ENCODE results near the gene TLK2.
"Not testable (repeated sequence)": the region's sequence is repeated elsewhere in the genome, so short reads cannot be mapped to it uniquely, and the experiment has no call there.

TLK2 gene

GRCh38 chr17:62482553-62482952 lies 3.9 kb downstream of the TLK2 start:
- not testable (repeated sequence) for DNase-seq (ENCODE audit: low read depth in 2 of 2)

DNA sequence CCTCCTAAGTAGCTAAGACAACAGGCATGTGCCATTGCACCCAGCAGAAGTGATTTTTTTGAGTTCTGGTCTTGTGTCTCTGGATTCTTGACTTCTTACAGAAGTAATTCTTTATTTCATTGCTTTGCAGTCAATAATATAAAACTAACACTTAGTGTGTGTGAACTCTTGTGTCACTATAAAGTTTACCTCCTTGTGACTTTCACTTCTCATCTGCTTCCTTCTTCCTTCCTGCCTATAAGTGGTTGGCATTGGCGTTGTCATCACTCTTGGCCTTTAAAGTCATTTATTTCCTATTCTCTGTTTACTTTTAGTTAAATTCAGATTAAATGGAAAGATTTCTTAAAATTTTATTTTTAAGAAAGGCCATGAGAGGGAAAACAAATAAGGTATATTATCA lies 12.4 kb downstream of the TLK2 start:
- DNase-seq (ENCODE audit: low read depth in 2 of 2), result not testable (repeated sequence)

DNA sequence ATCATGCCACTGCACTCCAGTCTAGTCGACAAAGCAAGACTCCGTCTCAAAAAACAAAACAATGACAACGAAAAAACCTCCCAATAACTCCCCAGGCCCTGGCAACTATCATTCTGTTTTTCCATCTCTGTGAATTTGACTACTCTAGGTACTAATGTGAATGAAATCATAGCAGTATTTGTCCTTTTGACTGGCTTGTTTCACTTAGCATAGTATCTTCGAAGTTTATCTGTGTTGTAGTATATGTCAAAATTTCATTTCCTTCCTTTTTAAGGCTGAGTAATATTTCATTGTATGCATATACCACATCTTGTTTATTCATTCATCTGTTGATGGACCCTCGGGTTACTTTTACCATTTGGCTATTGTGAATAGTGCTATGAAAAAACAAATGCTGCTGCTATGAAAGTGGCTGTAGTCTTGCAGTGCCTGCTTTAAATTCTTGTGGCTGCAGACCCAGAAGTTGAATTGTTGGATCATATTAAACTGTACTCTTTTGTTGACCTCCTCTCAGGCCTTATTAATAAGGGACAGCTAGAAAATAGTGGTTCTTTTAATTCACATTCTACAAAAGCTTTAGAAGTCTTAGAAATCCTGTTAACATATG lies 14.5 kb downstream of the TLK2 start:
- DNase-seq (ENCODE audit: low read depth in 2 of 2), result not testable (repeated sequence)

GRCh38 chr17:62494073-62494472 lies 15.4 kb downstream of the TLK2 start:
- DNase-seq (ENCODE audit: low read depth in 2 of 2), result not testable (repeated sequence)

DNA sequence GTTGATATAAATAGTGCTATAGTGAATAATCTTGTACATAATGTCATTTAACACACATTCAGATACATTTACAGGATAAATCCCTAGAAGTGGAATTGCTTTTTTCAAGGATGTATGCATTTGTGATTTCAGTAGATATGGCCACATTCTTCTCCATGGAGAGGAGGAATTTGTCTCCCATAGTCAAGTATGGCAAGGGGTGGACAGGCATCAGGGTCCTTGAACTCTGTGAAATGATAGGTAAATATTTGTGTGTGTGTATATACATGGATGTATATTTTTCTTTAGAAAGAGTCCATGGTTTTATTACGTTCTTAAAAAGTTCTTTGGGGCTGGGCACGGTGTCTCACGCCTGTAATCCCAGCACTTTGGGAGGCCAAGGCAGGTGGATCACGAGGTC lies 17.7 kb downstream of the TLK2 start:
- not testable (repeated sequence) for DNase-seq (ENCODE audit: low read depth in 2 of 2)

- not testable (repeated sequence) for DNase-seq (ENCODE audit: low read depth in 2 of 2)
Observed at GRCh38 chr17:62498796-62499195, 20.2 kb downstream of the TLK2 start.

DNA sequence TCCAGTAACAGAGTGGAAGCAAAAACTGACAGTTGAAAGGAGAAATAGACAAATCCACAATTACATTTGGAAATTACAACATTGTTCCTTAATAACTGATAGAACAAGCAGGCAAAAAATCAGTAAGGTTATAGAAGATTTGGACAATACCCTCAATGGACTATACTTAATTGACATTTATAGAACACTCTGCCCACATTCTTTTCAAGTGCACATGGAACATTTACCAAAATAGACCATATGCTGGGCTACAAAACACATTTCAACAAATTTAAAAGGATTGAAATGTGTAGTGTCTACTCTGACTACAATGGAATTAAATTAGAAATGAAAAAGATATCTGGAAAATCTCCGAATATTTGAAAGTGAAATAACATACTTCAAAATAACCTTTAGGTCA lies 21.8 kb downstream of the TLK2 start:
- DNase-seq (ENCODE audit: low read depth in 2 of 2), result not testable (repeated sequence)

DNA sequence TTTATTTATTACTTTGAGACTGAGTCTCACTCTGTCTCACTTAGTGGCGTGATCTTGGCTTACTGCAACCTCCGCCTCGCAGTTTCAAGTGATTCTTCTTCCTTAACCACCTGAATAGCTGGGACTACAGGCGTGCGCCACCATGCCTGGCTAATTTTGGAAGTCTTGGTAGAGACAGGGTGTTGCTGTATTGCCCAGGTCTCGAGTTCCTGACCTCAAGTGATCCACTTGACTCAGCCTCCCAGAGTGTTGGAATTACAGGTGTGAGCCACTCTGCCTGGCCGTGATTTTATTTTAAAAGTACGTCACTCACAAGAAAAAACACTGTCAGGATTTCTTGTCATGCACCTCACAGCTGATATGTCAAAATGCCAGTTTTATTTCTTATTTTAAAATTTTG lies 26.2 kb downstream of the TLK2 start:
- DNase-seq (ENCODE audit: low read depth in 2 of 2), result not testable (repeated sequence)

- not testable (repeated sequence) for DNase-seq (ENCODE audit: low read depth in 2 of 2)
Observed at GRCh38 chr17:62507191-62507836, 28.7 kb downstream of the TLK2 start.

- not testable (repeated sequence) for DNase-seq (ENCODE audit: low read depth in 2 of 2)
Observed at GRCh38 chr17:62510247-62510819, 31.7 kb downstream of the TLK2 start.

GRCh38 chr17:62511014-62511413 lies 32.4 kb downstream of the TLK2 start:
- not testable (repeated sequence) for DNase-seq (ENCODE audit: low read depth in 2 of 2)

GRCh38 chr17:62516376-62516775 lies 37.8 kb downstream of the TLK2 start:
- not testable (repeated sequence) for DNase-seq (ENCODE audit: low read depth in 2 of 2)

GRCh38 chr17:62521295-62521694 lies 42.7 kb downstream of the TLK2 start:
- not testable (repeated sequence) for DNase-seq (ENCODE audit: low read depth in 2 of 2)

- DNase-seq (ENCODE audit: low read depth in 2 of 2), result not testable (repeated sequence)
Observed at GRCh38 chr17:62524077-62524476, 45.5 kb downstream of the TLK2 start.

DNA sequence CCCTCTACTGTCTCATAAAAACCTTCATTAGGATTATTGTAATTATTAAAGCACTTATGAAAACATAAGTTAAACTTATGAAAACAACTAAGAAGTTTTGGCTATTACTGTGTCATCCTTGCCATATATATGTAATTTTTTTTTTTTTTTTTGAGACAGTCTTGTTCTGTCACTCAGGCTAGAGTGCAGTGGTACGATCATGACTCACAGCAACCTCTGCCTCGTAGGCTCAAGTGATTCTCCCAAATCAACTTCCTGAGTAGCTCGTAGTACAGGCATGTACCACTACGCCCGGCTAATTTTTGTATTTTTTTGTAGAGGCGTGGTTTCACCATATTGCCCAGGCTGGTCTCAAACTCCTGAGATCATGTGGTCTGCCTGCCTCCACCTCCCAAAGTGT lies 46.7 kb downstream of the TLK2 start:
- not testable (repeated sequence) for DNase-seq (ENCODE audit: low read depth in 2 of 2)

DNA sequence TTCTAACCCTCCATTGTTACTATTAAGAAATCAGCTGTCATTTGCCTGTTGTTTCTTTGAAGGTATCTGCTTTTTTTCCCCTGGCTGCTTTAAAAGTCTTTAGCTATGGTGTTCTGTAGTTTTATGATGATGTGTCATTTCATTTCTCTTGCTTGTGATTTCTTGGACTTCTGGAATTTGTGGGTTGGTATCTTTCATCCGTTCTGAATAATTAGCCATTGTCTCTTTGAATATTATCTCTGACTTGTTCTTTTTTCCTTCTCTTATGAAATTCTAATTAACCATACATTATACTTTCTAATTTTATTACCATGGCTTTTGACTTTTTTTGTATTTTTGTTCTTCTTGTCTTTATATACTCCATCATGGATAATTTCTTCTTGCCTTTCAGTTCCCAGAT lies 52.3 kb downstream of the TLK2 start:
- DNase-seq (ENCODE audit: low read depth in 2 of 2), result not testable (repeated sequence)

DNA sequence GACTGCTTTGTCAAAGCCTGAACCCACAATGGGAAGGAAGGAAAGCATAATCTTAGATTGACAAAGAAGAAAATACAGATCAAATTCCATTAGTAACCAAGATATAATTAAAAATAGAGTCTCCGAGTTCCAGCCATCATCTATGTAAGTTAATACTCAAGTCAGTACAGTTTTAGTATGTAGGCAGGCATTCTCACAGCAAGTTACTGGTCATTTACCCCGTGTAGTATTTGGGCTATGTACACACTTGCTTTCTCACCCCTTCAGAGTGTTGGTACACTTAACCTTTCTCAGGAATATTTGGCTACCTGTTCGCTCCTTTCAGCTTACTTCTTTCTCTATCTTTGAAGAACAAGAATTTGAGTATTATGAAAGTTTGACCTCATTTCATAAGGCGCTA lies 57.9 kb downstream of the TLK2 start:
- not testable (repeated sequence) for DNase-seq (ENCODE audit: low read depth in 2 of 2)

DNA sequence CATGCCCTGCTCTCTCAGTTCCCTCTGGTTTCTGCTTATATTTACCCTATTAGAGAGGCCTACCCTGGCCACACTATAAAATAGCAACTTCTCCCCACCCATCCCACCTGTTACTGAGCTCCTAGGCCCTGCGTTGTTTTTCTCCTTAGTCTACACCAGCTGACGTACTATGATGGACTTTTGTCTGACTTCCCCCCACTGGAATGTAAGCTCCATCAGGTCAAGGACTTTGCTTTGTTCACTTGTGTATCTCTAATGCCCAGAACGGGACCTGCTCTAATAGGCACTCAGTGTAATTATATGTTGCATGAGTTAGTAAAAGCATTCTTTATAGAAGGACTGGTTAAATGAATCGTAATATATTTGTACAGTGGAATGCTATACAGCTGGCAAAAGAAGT lies 62.4 kb downstream of the TLK2 start:
- not testable (repeated sequence) for DNase-seq (ENCODE audit: low read depth in 2 of 2)

DNA sequence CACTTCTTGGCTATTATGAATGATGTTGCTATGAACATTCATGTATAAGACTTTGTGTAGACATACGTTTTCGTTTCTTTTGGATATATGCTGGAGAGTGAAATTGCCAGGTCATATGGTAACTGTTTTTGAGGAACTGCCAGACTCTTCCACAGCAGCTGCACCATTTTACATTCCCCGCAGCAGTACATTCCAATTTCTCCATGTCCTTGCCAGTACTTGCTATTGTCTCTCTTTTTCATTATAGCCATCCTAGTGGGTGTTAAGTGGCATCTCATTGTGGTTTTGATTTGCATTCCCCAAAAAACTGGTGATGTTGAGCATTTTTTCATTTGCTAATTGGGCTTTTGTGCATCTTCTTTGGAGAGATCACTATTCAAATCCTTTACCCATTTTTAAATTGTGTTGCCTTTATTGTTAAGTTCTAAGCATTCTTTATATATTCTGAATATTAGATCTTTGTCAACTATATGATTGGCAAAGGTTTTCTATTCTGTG lies 64.7 kb downstream of the TLK2 start:
- DNase-seq (ENCODE audit: low read depth in 2 of 2), result not testable (repeated sequence)

- DNase-seq (ENCODE audit: low read depth in 2 of 2), result not testable (repeated sequence)
Observed at GRCh38 chr17:62546066-62546465, 67.4 kb downstream of the TLK2 start.

DNA sequence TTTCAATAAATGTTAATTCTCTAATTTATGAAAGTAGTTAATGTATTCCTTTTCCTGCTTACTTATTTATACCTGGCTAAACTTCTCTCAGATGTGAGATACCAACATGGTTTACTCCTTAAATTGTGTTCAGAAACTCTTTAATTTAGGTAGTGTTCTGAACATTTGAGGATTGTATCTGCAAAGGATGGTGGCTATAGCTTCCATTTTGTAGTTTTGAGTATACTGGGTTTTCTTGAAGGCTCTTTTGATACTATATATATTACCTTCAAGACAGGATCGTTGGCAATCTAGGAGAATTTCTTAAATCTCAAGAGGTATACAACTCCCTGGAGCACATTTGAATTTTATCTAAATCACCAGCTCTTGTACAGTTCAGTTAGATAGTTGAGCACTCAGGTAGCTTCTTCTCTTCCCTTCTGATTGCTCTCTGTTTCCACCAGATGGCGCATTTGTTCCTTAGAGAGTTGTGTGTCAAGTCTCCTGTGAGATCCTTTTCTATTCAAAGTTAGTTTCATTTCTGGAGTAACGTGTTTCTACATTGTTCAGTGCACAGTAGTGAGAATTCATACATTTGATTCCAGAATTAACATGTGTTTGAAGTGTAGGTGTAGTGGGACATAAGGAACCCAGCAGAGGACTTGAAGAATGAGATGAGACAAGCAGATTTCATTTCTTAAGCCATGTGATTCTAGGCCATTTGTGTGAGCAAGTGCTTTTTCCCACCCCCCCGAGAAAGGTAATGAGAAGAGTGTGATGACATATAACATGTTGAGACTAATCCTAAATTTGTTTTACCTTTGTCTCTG lies 74.4 kb downstream of the TLK2 start:
- DNase-seq (ENCODE audit: low read depth in 2 of 2), result peak in 1 of 2 donors; percentile 4

DNA sequence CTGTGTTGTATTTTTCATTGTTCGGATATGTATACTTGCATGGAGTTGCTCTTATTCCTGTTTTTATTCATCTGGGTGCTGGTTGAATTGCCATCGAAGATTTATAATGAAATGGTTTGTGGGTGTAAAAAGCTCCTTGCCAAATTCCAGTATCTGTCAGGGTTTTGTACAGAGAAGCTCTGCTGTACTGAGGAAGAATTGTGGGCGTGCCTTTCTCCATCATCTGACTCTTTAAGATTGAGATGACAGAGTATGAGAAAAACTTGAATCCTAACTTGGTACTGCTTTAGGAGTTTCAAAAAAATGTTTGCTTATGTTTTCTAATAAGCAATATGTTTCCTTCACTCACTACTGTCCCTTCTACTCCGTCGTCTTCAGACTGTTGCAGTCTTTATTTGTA lies 78.9 kb downstream of the TLK2 start:
- not testable (repeated sequence) for DNase-seq (ENCODE audit: low read depth in 2 of 2)
